GM12878 (cell line): Measurements from ENCODE around the gene SHCBP1L. TPM values are rescaled to one million over a fixed set of nuclear protein-coding genes. Genes with fewer than 3 reads are reported as not detected.

Experiments
- ASH2L ChIP-seq: fragments of 300-600, 200-600 bp; sonication (generic); IDR thresholded peaks from 2 replicates; pipeline ENCODE4 v1.6.1; 2017; ENCODE audit warnings: low read depth, mild to moderate bottlenecking, borderline replicate concordance
- BHLHE40 ChIP-seq, 2 experiments: fragments of 450-650 bp in 1 of 2; IDR thresholded peaks; 2 replicates each; pipeline ENCODE4 v1.6.1; 2011 to 2017; ENCODE audit warnings: low read depth in 2 of 2, borderline replicate concordance in 1 of 2, improper control_type of control experiment in 1 of 2, low read length in 1 of 2, mild to moderate bottlenecking in 1 of 2
- BRCA1 ChIP-seq: IDR thresholded peaks from 2 replicates; pipeline ENCODE4 v1.6.1; 2011; ENCODE audit warnings: low read depth, low read length, improper control_type of control experiment
- ESRRA ChIP-seq: IDR thresholded peaks from 2 replicates; pipeline ENCODE4 v1.6.1; 2012; ENCODE audit warnings: mild to moderate bottlenecking, low read length, improper control_type of control experiment
- MEF2B ChIP-seq: fragments of 450-650 bp; IDR thresholded peaks from 2 replicates; pipeline ENCODE4 v1.6.1; 2018; ENCODE audit warnings: mild to moderate bottlenecking, moderate library complexity; ENCODE audit not compliant: partially characterized antibody, poor library complexity, severe bottlenecking
- POLR2A ChIP-seq: IDR thresholded peaks from 2 replicates; pipeline ENCODE4 v1.6.1; 2011; ENCODE audit warnings: low read depth, mild to moderate bottlenecking, low read length
- POLR2AphosphoS2 ChIP-seq: IDR thresholded peaks from 2 replicates; pipeline ENCODE4 v1.6.1; 2011; ENCODE audit warnings: low read depth, mild to moderate bottlenecking, low read length, improper control_type of control experiment, moderate library complexity
- RAD51 ChIP-seq: fragments of 450-650 bp; IDR thresholded peaks from 2 replicates; pipeline ENCODE4 v1.6.1; 2016; ENCODE audit warnings: moderate library complexity, mild to moderate bottlenecking, inconsistent platforms
- SMAD5 ChIP-seq: IDR thresholded peaks from 2 replicates; pipeline ENCODE4 v1.6.1; 2016; ENCODE audit warnings: antibody characterized with exemption, low read depth
- YBX1 ChIP-seq: fragments of 450-650 bp; IDR thresholded peaks from 2 replicates; pipeline ENCODE4 v1.6.1; 2016; ENCODE audit warnings: antibody characterized with exemption
- YY1 ChIP-seq: IDR thresholded peaks from 2 replicates; pipeline ENCODE4 v1.6.1; 2011; ENCODE audit warnings: low read depth, mild to moderate bottlenecking, low read length
- ZNF622 ChIP-seq: fragments of 450-650 bp; IDR thresholded peaks from 2 replicates; pipeline ENCODE4 v1.6.1; 2017; ENCODE audit warnings: mild to moderate bottlenecking, inconsistent platforms
- polyA plus RNA-seq, 11 experiments: library from polyadenylated mRNA; depleted of rRNA in 4 of 11; unstranded in 6 of 11; stranded (reverse) in 5 of 11; fragments of >200 nt; fragmentation: Nextera tagmentation in 4 of 11; fragmentation: Illumina TruSeq in 1 of 11; extraction: Ambion mirVana in 4 of 11; extraction: Trizol in 1 of 11; gene quantifications; 1 replicate in 1 of 11; 2 replicates in 10 of 11; pipeline versions ENCODE4 v1.2.1 to v1.2.3, GENCODE V29; 2011 to 2016; ENCODE audit warnings: inconsistent platforms in 2 of 11, missing spikeins in 2 of 11, low read depth in 1 of 11
- total RNA-seq, 4 experiments: library from RNA; depleted of rRNA in 3 of 4; stranded (reverse); fragments of >200 nt in 3 of 4; fragmentation: Illumina TruSeq in 1 of 4; extraction: Trizol in 1 of 4; gene quantifications; 2 replicates each; pipeline versions ENCODE4 v1.2.1 to v1.2.3, GENCODE V29; 2013 to 2021
- TF ChIP-seq, protein P1 (sequence below): fragments of 450-650 bp; formaldehyde crosslinking; IDR thresholded peaks from 2 replicates; pipeline ENCODE4 v1.5.0; 2022; ENCODE audit warnings: mild to moderate bottlenecking, missing genetic modification characterization
- TF ChIP-seq, protein P2 (sequence below): IDR thresholded peaks from 2 replicates; pipeline ENCODE4 v1.6.1; 2011; ENCODE audit warnings: mild to moderate bottlenecking, low read depth, low read length, moderate library complexity; ENCODE audit not compliant: insufficient replicate concordance

SHCBP1L gene
- total and polyA plus RNA-seq, 10 of the 15 experiments (the other 5 are each of a cell fraction or from before 2014, with no cell fraction given) = not detected

- TF ChIP-seq POLR2A (peak; percentile 43; the same call in 1 of the 2 replicates), ASH2L (no peak), ZNF622 (no peak), ESRRA (no peak), POLR2AphosphoS2 (0 out of 2 replicates have a peak, but pooled peaks have one; percentile 33), SMAD5 (no peak), BHLHE40 (IDR thresholded peaks at IDR 0.05; ENCODE audit: borderline replicate concordance in 1 of 2, low read depth in 2 of 2, low read length in 1 of 2) (peak; percentile 52 to 58; a peak in 2 of 4 replicates), MEF2B (no peak), BRCA1 (no peak), YBX1 (no peak), RAD51 (no peak), YY1 (no peak)
- TF ChIP-seq, protein P1, sequence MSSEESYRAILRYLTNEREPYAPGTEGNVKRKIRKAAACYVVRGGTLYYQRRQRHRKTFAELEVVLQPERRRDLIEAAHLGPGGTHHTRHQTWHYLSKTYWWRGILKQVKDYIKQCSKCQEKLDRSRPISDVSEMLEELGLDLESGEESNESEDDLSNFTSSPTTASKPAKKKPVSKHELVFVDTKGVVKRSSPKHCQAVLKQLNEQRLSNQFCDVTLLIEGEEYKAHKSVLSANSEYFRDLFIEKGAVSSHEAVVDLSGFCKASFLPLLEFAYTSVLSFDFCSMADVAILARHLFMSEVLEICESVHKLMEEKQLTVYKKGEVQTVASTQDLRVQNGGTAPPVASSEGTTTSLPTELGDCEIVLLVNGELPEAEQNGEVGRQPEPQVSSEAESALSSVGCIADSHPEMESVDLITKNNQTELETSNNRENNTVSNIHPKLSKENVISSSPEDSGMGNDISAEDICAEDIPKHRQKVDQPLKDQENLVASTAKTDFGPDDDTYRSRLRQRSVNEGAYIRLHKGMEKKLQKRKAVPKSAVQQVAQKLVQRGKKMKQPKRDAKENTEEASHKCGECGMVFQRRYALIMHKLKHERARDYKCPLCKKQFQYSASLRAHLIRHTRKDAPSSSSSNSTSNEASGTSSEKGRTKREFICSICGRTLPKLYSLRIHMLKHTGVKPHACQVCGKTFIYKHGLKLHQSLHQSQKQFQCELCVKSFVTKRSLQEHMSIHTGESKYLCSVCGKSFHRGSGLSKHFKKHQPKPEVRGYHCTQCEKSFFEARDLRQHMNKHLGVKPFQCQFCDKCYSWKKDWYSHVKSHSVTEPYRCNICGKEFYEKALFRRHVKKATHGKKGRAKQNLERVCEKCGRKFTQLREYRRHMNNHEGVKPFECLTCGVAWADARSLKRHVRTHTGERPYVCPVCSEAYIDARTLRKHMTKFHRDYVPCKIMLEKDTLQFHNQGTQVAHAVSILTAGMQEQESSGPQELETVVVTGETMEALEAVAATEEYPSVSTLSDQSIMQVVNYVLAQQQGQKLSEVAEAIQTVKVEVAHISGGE (CRISPR knock-in tag) = no peak
- TF ChIP-seq, protein P2, sequence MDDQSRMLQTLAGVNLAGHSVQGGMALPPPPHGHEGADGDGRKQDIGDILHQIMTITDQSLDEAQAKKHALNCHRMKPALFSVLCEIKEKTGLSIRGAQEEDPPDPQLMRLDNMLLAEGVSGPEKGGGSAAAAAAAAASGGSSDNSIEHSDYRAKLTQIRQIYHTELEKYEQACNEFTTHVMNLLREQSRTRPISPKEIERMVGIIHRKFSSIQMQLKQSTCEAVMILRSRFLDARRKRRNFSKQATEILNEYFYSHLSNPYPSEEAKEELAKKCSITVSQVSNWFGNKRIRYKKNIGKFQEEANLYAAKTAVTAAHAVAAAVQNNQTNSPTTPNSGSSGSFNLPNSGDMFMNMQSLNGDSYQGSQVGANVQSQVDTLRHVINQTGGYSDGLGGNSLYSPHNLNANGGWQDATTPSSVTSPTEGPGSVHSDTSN = no peak
Measured at GRCh38 chr1:182889997-182890396, 63.0 kb downstream of the SHCBP1L start (continued).
